OCI-LY3 (cell line): ENCODE results near the gene CAPN14.

ENCODE experiments used
- H2AFZ ChIP-seq: fragments of 200-600, 300-600 bp; shearing (Covaris generic); 2 replicates; pipeline ENCODE4 v1.6.0; 2014; ENCODE audit warnings: antibody characterized with exemption, low read depth, low read length
- H3K27ac ChIP-seq: fragments of 200-600, 300-600 bp; sonication (generic); 2 replicates; pipeline ENCODE4 v1.5.1; 2014; ENCODE audit warnings: mild to moderate bottlenecking, low read length, moderate library complexity, mixed read lengths
- H3K27me3 ChIP-seq: fragments of 200-600, 300-600 bp; sonication (generic); 2 replicates; pipeline ENCODE4 v1.6.1; 2014; ENCODE audit warnings: low read depth, low read length, mixed read lengths
- H3K36me3 ChIP-seq: fragments of 200-600, 300-600 bp; sonication (generic); replicated peaks from 2 replicates; pipeline ENCODE3; 2014; ENCODE audit warnings: low read depth, low read length, mixed read lengths
- H3K4me1 ChIP-seq: fragments of 300-600, 200-600 bp; sonication (generic); 2 replicates; pipeline ENCODE4 v1.6.1; 2014; ENCODE audit warnings: low read length, mixed read lengths
- H3K4me2 ChIP-seq: fragments of 200-600, 300-600 bp; sonication (generic); 2 replicates; pipeline ENCODE4 v1.6.1; 2014; ENCODE audit warnings: low read length, mixed read lengths
- H3K4me3 ChIP-seq: fragments of 300-600, 200-600 bp; sonication (generic); 2 replicates; pipeline ENCODE4 v1.5.1; 2014; ENCODE audit warnings: antibody characterized with exemption, mild to moderate bottlenecking, low read length, moderate library complexity
- H3K79me2 ChIP-seq: fragments of 300-600, 200-600 bp; shearing (Covaris generic); 2 replicates; pipeline ENCODE4 v1.6.1; 2014; ENCODE audit warnings: mild to moderate bottlenecking, low read length, mixed read lengths
- H3K9ac ChIP-seq: fragments of 300-600, 200-600 bp; shearing (Covaris generic); 2 replicates; pipeline ENCODE4 v1.6.0; 2014; ENCODE audit warnings: mild to moderate bottlenecking, low read length, moderate library complexity
- H3K9me3 ChIP-seq: fragments of 200-600, 300-600 bp; shearing (Covaris generic); 2 replicates; pipeline ENCODE4 v1.6.1; 2014; ENCODE audit warnings: low read length, mixed read lengths; ENCODE audit not compliant: insufficient read depth
- H4K20me1 ChIP-seq: fragments of 200-600, 300-600 bp; sonication (generic); 2 replicates; pipeline ENCODE4 v1.6.1; 2016; ENCODE audit warnings: low read length, mixed read lengths; ENCODE audit not compliant: insufficient read depth
- CTCF ChIP-seq: fragments of 200-600, 300-600 bp; sonication (generic); IDR thresholded peaks from 2 replicates; pipeline ENCODE4 v1.5.1; 2014; ENCODE audit warnings: antibody characterized with exemption, low read length, low read depth
- EZH2phosphoT487 ChIP-seq: fragments of 200-600 bp; shearing (Covaris generic); IDR thresholded peaks from 2 replicates; pipeline ENCODE4 v1.6.1; 2018; ENCODE audit warnings: antibody characterized with exemption, mixed run types, low read depth

The CAPN14 gene

GRCh38 chr2:31221544-31221943, 4.2 kb upstream of the CAPN14 start:
- peak overlapping the region; percentile 8; the same call in 1 of the 2 replicates for H3K9ac ChIP-seq
- H3K9me3 ChIP-seq = no peaks in the 10 kb centered on the region
- no peaks in the 10 kb centered on the region for H3K36me3 ChIP-seq
- H2AFZ ChIP-seq = no peak overlapping the region
- H3K4me3 ChIP-seq = peak overlapping the region; percentile 8
- no peaks in the 10 kb centered on the region for H4K20me1 ChIP-seq
- no peak for TF ChIP-seq CTCF
- no peak for TF ChIP-seq EZH2phosphoT487
- H3K4me2 ChIP-seq = peak overlapping the region; percentile 53
- H3K4me1 ChIP-seq = peaks cover 66% of the 10 kb centered on the region
- peak overlapping the region; percentile 21; the same call in 1 of the 2 replicates for H3K27ac ChIP-seq
- H3K27me3 ChIP-seq = no peaks in the 10 kb centered on the region
- H3K79me2 ChIP-seq = no peaks in the 10 kb centered on the region

GRCh38 chr2:31219131-31219969, 2.0 kb upstream of the CAPN14 start:
- H3K9ac ChIP-seq = peak overlapping the region; percentile 74
- H3K4me1 ChIP-seq = peaks cover 83% of the 10 kb centered on the region
- no peaks in the 10 kb centered on the region for H3K9me3 ChIP-seq
- no peaks in the 10 kb centered on the region for H3K79me2 ChIP-seq
- H3K27ac ChIP-seq = peak overlapping the region; percentile 96
- H2AFZ ChIP-seq = no peak overlapping the region
- no peaks in the 10 kb centered on the region for H3K36me3 ChIP-seq
- no peaks in the 10 kb centered on the region for H4K20me1 ChIP-seq
- no peak for TF ChIP-seq CTCF
- no peak for TF ChIP-seq EZH2phosphoT487
- peak overlapping the region; percentile 62 for H3K4me3 ChIP-seq
- no peaks in the 10 kb centered on the region for H3K27me3 ChIP-seq
- peak overlapping the region; percentile 86 for H3K4me2 ChIP-seq

- H3K4me2 ChIP-seq = peak overlapping the region; percentile 57
- H4K20me1 ChIP-seq = no peaks in the 10 kb centered on the region
- H3K27ac ChIP-seq = peak overlapping the region; percentile 96
- no peaks in the 10 kb centered on the region for H3K9me3 ChIP-seq
- H3K36me3 ChIP-seq = no peaks in the 10 kb centered on the region
- peak overlapping the region; percentile 63 for H2AFZ ChIP-seq
- no peaks in the 10 kb centered on the region for H3K27me3 ChIP-seq
- TF ChIP-seq CTCF (no peak), EZH2phosphoT487 (no peak)
- H3K9ac ChIP-seq = peak overlapping the region; percentile 27; the same call in 1 of the 2 replicates
- no peak overlapping the region for H3K4me3 ChIP-seq
- H3K4me1 ChIP-seq = peaks cover 73% of the 10 kb centered on the region
- no peaks in the 10 kb centered on the region for H3K79me2 ChIP-seq
Observed at GRCh38 chr2:31216734-31217133, 581 bp downstream of the CAPN14 start.

- H3K4me1 ChIP-seq = peaks cover 52% of the 10 kb centered on the region
- no peak overlapping the region for H2AFZ ChIP-seq
Observed at GRCh38 chr2:31214444-31214915, 2.8 kb downstream of the CAPN14 start.

More at GRCh38 chr2:31214444-31214915, 2.8 kb downstream of the CAPN14 start:
- Histone ChIP-seq H3K36me3 (no peaks in the 10 kb centered on the region), H3K27ac (no peak overlapping the region), H3K4me2 (no peak overlapping the region), H4K20me1 (no peaks in the 10 kb centered on the region), H3K79me2 (no peaks in the 10 kb centered on the region), H3K4me3 (no peak overlapping the region), H3K9ac (no peak overlapping the region), H3K27me3 (no peaks in the 10 kb centered on the region), H3K9me3 (no peaks in the 10 kb centered on the region)
- TF ChIP-seq CTCF (no peak), EZH2phosphoT487 (no peak)
